Loucy (cell line): ENCODE measurements around the gene ITGB7.

Experiments used
- EZH2phosphoT487 ChIP-seq: fragments of 200-600 bp; IDR thresholded peaks from 2 replicates; pipeline ENCODE4 v1.6.1; 2018; ENCODE audit warnings: antibody characterized with exemption, mild to moderate bottlenecking, moderate library complexity, borderline replicate concordance
- TF ChIP-seq, protein P1 (sequence below): fragments of 200-600 bp; sonication (generic); conservative IDR thresholded peaks from 2 replicates; pipeline ENCODE4 v1.5.1; 2014; ENCODE audit warnings: mild to moderate bottlenecking, antibody characterized with exemption, low read length

DNA sequence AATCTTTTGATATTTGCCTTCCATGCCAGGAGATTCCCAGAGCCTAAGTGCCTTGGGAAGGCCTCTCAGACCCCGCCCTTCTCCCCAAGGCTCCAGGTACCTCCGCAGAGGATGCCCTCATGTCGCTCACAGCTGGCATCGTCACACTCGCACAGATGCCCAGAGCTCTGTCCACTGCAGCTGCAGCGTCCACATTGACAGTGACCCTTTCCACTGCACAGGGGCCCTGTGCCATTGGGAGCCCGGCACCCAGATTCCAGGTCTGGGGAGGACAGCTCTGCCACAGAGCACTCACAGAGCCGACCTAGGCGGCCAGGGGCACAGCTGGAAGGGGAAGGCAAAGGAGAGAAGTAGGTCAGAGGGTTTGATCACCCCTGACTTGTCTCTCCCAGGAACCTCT is 14.0 kb downstream of the ITGB7 start:
- TF ChIP-seq EZH2phosphoT487 = no peak
- TF ChIP-seq, protein P1, sequence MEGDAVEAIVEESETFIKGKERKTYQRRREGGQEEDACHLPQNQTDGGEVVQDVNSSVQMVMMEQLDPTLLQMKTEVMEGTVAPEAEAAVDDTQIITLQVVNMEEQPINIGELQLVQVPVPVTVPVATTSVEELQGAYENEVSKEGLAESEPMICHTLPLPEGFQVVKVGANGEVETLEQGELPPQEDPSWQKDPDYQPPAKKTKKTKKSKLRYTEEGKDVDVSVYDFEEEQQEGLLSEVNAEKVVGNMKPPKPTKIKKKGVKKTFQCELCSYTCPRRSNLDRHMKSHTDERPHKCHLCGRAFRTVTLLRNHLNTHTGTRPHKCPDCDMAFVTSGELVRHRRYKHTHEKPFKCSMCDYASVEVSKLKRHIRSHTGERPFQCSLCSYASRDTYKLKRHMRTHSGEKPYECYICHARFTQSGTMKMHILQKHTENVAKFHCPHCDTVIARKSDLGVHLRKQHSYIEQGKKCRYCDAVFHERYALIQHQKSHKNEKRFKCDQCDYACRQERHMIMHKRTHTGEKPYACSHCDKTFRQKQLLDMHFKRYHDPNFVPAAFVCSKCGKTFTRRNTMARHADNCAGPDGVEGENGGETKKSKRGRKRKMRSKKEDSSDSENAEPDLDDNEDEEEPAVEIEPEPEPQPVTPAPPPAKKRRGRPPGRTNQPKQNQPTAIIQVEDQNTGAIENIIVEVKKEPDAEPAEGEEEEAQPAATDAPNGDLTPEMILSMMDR = no peak
